Measurements from ENCODE around the gene TTC31. TPM values are rescaled to one million over a fixed set of nuclear protein-coding genes. Genes with fewer than 3 reads are reported as not detected.

The TTC31 gene
- total and polyA plus RNA-seq, 7 donors, result 5.4 to 13.2 (median 9.4) TPM

- H3K4me3 ChIP-seq, result no peak overlapping the region
- no peak for DNase-seq
- intact Hi-C loops (cut with DNase I), result loop anchor here (2.0 kb wide), 2 partner anchors 19 to 45 kb away; partner anchors contain the start of genes CCDC142 (in 2 of the 2) and TTC31 (in 2 of the 2)
Measured at GRCh38 chr2:74527741-74528140, 44.9 kb downstream of the TTC31 start.

GRCh38 chr2:74528600-74529356 is 45.9 kb downstream of the TTC31 start:
- no peak for DNase-seq
- H3K36me3 ChIP-seq (ENCODE audit: insufficient read depth in 1 of 2, low read depth in 1 of 2), result peaks cover 13 to 61% of the 10 kb centered on the region in 2 donors
- H3K4me3 ChIP-seq, result peak overlapping the region; percentile 85
- H3K27me3 ChIP-seq (ENCODE audit: insufficient read depth in 3 of 3, low read length in 2 of 3), result no peaks in the 10 kb centered on the region
- intact Hi-C loops (cut with DNase I), result loop anchor here (2.0 kb wide), 2 partner anchors 20 to 46 kb away; partner anchors contain the start of genes CCDC142 (in 2 of the 2) and TTC31 (in 2 of the 2)
- no peak for TF ChIP-seq CTCF (IDR thresholded peaks at IDR 0.05)
- WGBS, 3 donors, result 14 to 16% (median 15%) methylated on average over 29 of the region's 29 CpGs
- ATAC-seq, result peak; percentile 23 to 43 (median 28)
- H3K4me1 ChIP-seq, result peaks cover 24% of the 10 kb centered on the region
- H3K9me3 ChIP-seq, result no peaks in the 10 kb centered on the region
- peak overlapping the region; percentile 93 for H3K27ac ChIP-seq

More at GRCh38 chr2:74527741-74528140, 44.9 kb downstream of the TTC31 start:
- H3K27me3 ChIP-seq (ENCODE audit: insufficient read depth in 3 of 3, low read length in 2 of 3), result no peaks in the 10 kb centered on the region
- no peak for TF ChIP-seq CTCF (IDR thresholded peaks at IDR 0.05)
- no peak for ATAC-seq
- 90 to 91% (median 90%) methylated on average over 9 of the region's 9 CpGs for WGBS, 3 donors
- H3K9me3 ChIP-seq, result no peaks in the 10 kb centered on the region
- no peak overlapping the region for H3K27ac ChIP-seq
- H3K36me3 ChIP-seq (ENCODE audit: insufficient read depth in 1 of 2, low read depth in 1 of 2), result peaks cover 11 to 51% of the 10 kb centered on the region in 2 donors
- peaks cover 24% of the 10 kb centered on the region for H3K4me1 ChIP-seq

DNA sequence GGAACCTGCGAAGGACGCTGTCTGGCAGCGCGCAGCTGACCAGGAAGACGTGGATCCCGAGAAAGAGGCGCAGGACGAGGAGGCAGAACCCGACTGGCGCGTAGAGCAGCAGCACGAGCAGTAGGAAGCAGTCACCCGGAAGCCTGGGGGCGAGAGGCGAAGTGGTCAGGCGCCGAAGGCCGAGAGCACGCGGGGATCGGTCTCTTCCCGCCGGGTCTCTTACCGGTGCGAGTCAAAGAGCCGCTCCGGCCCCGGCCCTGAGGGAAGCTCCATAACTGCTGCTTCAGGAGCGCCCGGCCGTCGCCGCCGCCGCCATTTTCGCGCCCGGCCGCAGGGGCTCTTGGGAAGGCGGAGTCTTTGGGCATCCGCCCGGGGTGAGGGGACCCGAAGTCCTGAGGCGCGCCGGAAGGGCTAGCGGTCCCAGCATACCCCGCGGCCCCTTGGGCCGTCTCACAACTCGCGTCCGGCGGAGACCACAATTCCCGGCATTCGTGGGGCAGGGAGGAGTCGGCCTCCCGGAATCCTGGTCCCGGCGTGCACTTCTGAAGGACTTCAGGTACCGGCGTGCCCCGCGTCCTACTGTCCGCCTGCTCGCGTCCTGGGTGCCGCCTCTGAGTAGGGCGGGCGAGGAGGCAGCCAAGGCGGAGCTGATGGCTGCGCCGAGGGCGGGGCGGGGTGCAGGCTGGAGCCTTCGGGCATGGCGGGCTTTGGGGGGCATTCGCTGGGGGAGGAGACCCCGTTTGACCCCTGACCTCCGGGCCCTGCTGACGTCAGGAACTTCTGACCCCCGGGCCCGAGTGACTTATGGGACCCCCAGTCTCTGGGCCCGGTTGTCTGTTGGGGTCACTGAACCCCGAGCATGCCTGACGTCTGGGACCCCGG is 46.7 kb downstream of the TTC31 start, which contains the start of the genes AUP1 and HTRA2:
TSS of gene AUP1 (minus strand) at position 350 of the 882 bp plus-strand sequence. CDS start at position 273, 77 bp downstream.
TSS of gene HTRA2 (plus strand) at position 577 of the 882 bp plus-strand sequence. CDS start at position 651, 74 bp downstream.
- Histone ChIP-seq H3K4me3 (peak within 1 kb of the TSS; percentile 85), H3K36me3 (ENCODE audit: insufficient read depth in 1 of 2, low read depth in 1 of 2) (peaks cover 13 to 64% of the 10 kb centered on the region in 2 donors), H3K4me1 (peaks cover 24% of the 10 kb centered on the region), H3K27me3 (ENCODE audit: insufficient read depth in 3 of 3, low read length in 2 of 3) (no peaks in the 10 kb centered on the region), H3K27ac (peak within 1 kb of the TSS; percentile 93), H3K9me3 (no peaks in the 10 kb centered on the region)
- 0% methylated on average over 74 to 87 of the region's 87 CpGs for WGBS, 3 donors
- DNase-seq (peak; percentile 99), ATAC-seq (peak; percentile 95 to 97 (median 96))
- intact Hi-C loops (cut with DNase I), result loop anchor here (2.0 to 5.0 kb wide), 4 partner anchors 21 to 1098 kb away; partner anchors contain the start of genes CCDC142 (in 2 of the 2), TTC31 (in 2 of the 2) and INO80B (in 1 of the 2)
- TF ChIP-seq CTCF (IDR thresholded peaks at IDR 0.05), result no peak
